Astrocyte of the cerebellum (primary cell): ENCODE data around the gene IMMP2L.

Source experiments
- DNase-seq: peaks from one replicate; pipeline ENCODE4 v3.0.0-alpha.2; 2011; ENCODE audit warnings: low read depth
- H3K4me3 ChIP-seq: 2 replicates; pipeline ENCODE4 v1.5.1; 2011; ENCODE audit warnings: mild to moderate bottlenecking, low read depth, low read length, moderate library complexity
- CTCF ChIP-seq: IDR thresholded peaks from 2 replicates; pipeline ENCODE4 v1.5.1; 2012; ENCODE audit warnings: low read length, low read depth, moderate library complexity, mild to moderate bottlenecking; ENCODE audit errors: missing control alignments
- in situ Hi-C: cut with HindIII; loops from 2 replicates; pipeline ENCODE4 v1.10.0; 2017; ENCODE audit warnings: low sequenced_read_pairs

IMMP2L gene

GRCh38 chr7:111003883-111004282 lies 558.4 kb downstream of the IMMP2L start:
- DNase-seq = no peak

GRCh38 chr7:110994028-110994967 lies 568.0 kb downstream of the IMMP2L start:
- DNase-seq = no peak
- no peak overlapping the region for H3K4me3 ChIP-seq
- no peak for TF ChIP-seq CTCF
- in situ Hi-C loops = no loop called here

More at GRCh38 chr7:111003883-111004282, 558.4 kb downstream of the IMMP2L start:
- in situ Hi-C loops = no loop called here
- no peak overlapping the region for H3K4me3 ChIP-seq
- no peak for TF ChIP-seq CTCF

- no peak overlapping the region for H3K4me3 ChIP-seq
- in situ Hi-C loops = no loop called here
- DNase-seq = no peak
- no peak for TF ChIP-seq CTCF
Measured at GRCh38 chr7:110988890-110989501, 573.3 kb downstream of the IMMP2L start.

- no peak overlapping the region for H3K4me3 ChIP-seq
- DNase-seq = no peak
- in situ Hi-C loops = no loop called here
- TF ChIP-seq CTCF = no peak
Measured at GRCh38 chr7:110988348-110988747, 573.9 kb downstream of the IMMP2L start.

GRCh38 chr7:110987127-110987693 lies 575.1 kb downstream of the IMMP2L start:
- DNase-seq = no peak
- in situ Hi-C loops = no loop called here
- H3K4me3 ChIP-seq = no peak overlapping the region
- no peak for TF ChIP-seq CTCF

- DNase-seq = no peak
- no peak for TF ChIP-seq CTCF
- H3K4me3 ChIP-seq = no peak overlapping the region
- in situ Hi-C loops = no loop called here
Measured at GRCh38 chr7:110983822-110984456, 578.4 kb downstream of the IMMP2L start.
